GM23248 (cell line): ENCODE results near the gene CD79A.

Experiments used
- EZH2 ChIP-seq: fragments of 200-600 bp; sonication (generic); IDR thresholded peaks from 2 replicates; pipeline ENCODE4 v1.6.1; 2018; ENCODE audit warnings: antibody characterized with exemption, mild to moderate bottlenecking; ENCODE audit not compliant: insufficient read depth, poor library complexity, severe bottlenecking
- EZH2phosphoT487 ChIP-seq: fragments of 200-600 bp; sonication (generic); IDR thresholded peaks from 2 replicates; pipeline ENCODE4 v1.6.1; 2018; ENCODE audit warnings: antibody characterized with exemption, moderate library complexity, mild to moderate bottlenecking, low read depth; ENCODE audit not compliant: insufficient read depth

GRCh38 chr19:41877916-41878905 is 1.1 kb downstream of the CD79A start:
- TF ChIP-seq EZH2 (no peak), EZH2phosphoT487 (no peak)
